ENCODE results near the gene GTPBP2.

DNA sequence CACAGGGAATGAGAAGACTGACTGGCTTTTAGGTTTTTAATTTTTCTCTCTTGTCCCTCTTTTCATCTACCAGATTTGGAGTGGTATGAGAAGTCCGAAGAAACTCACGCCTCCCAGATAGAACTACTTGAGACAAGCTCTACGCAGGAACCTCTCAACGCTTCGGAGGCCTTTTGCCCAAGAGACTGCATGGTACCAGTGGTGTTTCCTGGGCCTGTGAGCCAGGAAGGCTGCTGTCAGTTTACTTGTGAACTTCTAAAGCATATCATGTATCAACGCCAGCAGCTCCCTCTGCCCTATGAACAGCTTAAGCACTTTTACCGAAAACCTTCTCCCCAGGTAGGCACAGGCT lies 7.2 kb upstream of the GTPBP2 start:
- TF ChIP-seq POLR2A (IDR thresholded peaks at IDR 0.05; ENCODE audit: low read depth) (no peak), POLR2AphosphoS5 (IDR thresholded peaks at IDR 0.05) (no peak)
- TF ChIP-seq, protein P1, sequence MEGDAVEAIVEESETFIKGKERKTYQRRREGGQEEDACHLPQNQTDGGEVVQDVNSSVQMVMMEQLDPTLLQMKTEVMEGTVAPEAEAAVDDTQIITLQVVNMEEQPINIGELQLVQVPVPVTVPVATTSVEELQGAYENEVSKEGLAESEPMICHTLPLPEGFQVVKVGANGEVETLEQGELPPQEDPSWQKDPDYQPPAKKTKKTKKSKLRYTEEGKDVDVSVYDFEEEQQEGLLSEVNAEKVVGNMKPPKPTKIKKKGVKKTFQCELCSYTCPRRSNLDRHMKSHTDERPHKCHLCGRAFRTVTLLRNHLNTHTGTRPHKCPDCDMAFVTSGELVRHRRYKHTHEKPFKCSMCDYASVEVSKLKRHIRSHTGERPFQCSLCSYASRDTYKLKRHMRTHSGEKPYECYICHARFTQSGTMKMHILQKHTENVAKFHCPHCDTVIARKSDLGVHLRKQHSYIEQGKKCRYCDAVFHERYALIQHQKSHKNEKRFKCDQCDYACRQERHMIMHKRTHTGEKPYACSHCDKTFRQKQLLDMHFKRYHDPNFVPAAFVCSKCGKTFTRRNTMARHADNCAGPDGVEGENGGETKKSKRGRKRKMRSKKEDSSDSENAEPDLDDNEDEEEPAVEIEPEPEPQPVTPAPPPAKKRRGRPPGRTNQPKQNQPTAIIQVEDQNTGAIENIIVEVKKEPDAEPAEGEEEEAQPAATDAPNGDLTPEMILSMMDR (IDR thresholded peaks at IDR 0.05), result no peak

All from esophagus muscularis mucosa (tissue), 3 donors.